Panc1 (cell line): ENCODE results near the gene C8A. TPM values are rescaled to one million over a fixed set of nuclear protein-coding genes. Genes with fewer than 3 reads are reported as not detected.

ENCODE experiments used
- ATAC-seq: fragments of 200-7000 bp; cut with Tn5 transposase; 2 replicates; pipeline ENCODE4 v1.9.1; 2020; ENCODE audit warnings: mild to moderate bottlenecking, moderate library complexity
- BruUV-seq: library from RNA; stranded (reverse); fragments of 400-500 nt; replicated peaks from 2 replicates; lab custom pipeline; 2021; lab: Mats Ljungman, UMichigan
- CTCF ChIA-PET: fragments of 300-600 bp; sonication (Branson Sonifier 250); formaldehyde crosslinking; loops from one replicate; lab custom pipeline; 2022; ENCODE audit warnings: antibody characterized with exemption; lab: Charles Lee
- POLR2A ChIA-PET: fragments of 300-600 bp; sonication (Branson Sonifier 250); formaldehyde crosslinking; loops from one replicate; lab custom pipeline; 2022; ENCODE audit warnings: antibody characterized with exemption; lab: Charles Lee
- DNase-seq: peaks from one replicate; pipeline ENCODE4 v3.0.0-alpha.2; 2010; ENCODE audit warnings: low read depth, low spot score
- H3K27ac ChIP-seq: 2 replicates; pipeline ENCODE4 v1.5.1; 2011; ENCODE audit warnings: mild to moderate bottlenecking, low read length, inconsistent platforms
- H3K27me3 ChIP-seq: fragments of 200-500 bp; sonication (Bioruptor generic); 2 replicates; pipeline ENCODE4 v1.6.0; 2014; ENCODE audit warnings: low read length, inconsistent platforms; ENCODE audit not compliant: control insufficient read depth, insufficient read depth
- H3K36me3 ChIP-seq: fragments of 200-500 bp; sonication (Bioruptor generic); 2 replicates; pipeline ENCODE4 v1.5.1; 2014; ENCODE audit warnings: inconsistent platforms, mild to moderate bottlenecking, low read length, moderate library complexity; ENCODE audit not compliant: control insufficient read depth, insufficient read depth
- H3K4me1 ChIP-seq: 2 replicates; pipeline ENCODE4 v1.5.1; 2011; ENCODE audit warnings: inconsistent platforms, mild to moderate bottlenecking, low read length, moderate library complexity; ENCODE audit not compliant: control insufficient read depth, insufficient read depth
- H3K4me3 ChIP-seq, 2 experiments: 2 replicates each; pipeline ENCODE4 v1.5.1; 2011 to 2012; ENCODE audit warnings: low read depth in 2 of 2, low read length in 2 of 2, mild to moderate bottlenecking in 2 of 2, inconsistent platforms in 1 of 2, moderate library complexity in 1 of 2
- H3K9me3 ChIP-seq: fragments of 200-500 bp; sonication (Bioruptor generic); 2 replicates; pipeline ENCODE4 v1.5.1; 2014; ENCODE audit warnings: low read depth, mild to moderate bottlenecking, inconsistent platforms, low read length, moderate library complexity; ENCODE audit not compliant: control insufficient read depth, insufficient read depth
- CTCF ChIP-seq: fragments of 450-650 bp; IDR thresholded peaks from 2 replicates; pipeline ENCODE4 v1.5.1; 2017; ENCODE audit warnings: mild to moderate bottlenecking
- POLR2AphosphoS5 ChIP-seq: IDR thresholded peaks from 2 replicates; pipeline ENCODE4 v1.6.1; 2012; ENCODE audit warnings: mild to moderate bottlenecking, low read depth, low read length, moderate library complexity
- REST ChIP-seq, 2 experiments: IDR thresholded peaks; 2 replicates each; pipeline ENCODE4 v1.6.1; 2011 to 2012; ENCODE audit warnings: low read depth in 2 of 2, control low read depth in 1 of 2, low read length in 1 of 2, mild to moderate bottlenecking in 1 of 2, moderate library complexity in 1 of 2; ENCODE audit not compliant: insufficient read depth in 1 of 2
- SIN3A ChIP-seq: IDR thresholded peaks from 2 replicates; pipeline ENCODE4 v1.6.1; 2012; ENCODE audit warnings: low read depth, mild to moderate bottlenecking, low read length, moderate library complexity, borderline replicate concordance; ENCODE audit not compliant: insufficient read depth
- TCF7L2 ChIP-seq: IDR thresholded peaks from 2 replicates; pipeline ENCODE4 v1.6.1; 2011; ENCODE audit warnings: mild to moderate bottlenecking, low read depth, low read length, inconsistent platforms
- in situ Hi-C: cut with HindIII; loops from 2 replicates; pipeline ENCODE4 v1.10.0; 2016; ENCODE audit warnings: low sequenced_read_pairs, low pct_unique_long_range_greater_than_20kb
- intact Hi-C: fragments of 100-400 bp; cut with micrococcal nuclease; formaldehyde crosslinking; loops from one replicate; pipeline ENCODE4 v1.10.0; 2022; ENCODE audit not compliant: unreplicated experiment
- total RNA-seq: library from RNA; stranded (reverse); gene quantifications from one replicate; pipeline ENCODE4 v1.2.1, GENCODE V29; 2021; ENCODE audit not compliant: unreplicated experiment

The C8A gene
- total RNA-seq, 1 experiment from 2014 or later: not detected

DNA sequence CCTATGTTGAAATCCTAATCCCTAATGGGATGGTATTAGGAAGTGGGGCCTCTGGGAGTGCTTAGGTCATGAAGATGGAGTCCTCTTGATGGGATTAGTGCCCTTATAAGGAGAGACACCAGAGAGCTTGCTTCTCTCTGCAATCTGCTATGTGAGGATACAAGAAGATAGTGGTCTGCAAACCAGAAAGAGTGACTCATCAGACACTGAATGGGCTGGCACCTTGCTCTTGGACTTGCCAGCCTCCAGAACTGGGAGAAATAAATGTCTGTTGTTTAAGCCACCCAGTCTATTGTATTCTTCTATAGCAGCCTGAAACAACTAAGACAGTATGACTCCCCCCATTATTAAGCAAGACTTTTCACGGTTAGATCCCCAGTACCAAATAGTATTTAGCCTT is 67.9 kb downstream of the C8A start:
- ATAC-seq: no peak
- Histone ChIP-seq H3K9me3 (no peaks in the 10 kb centered on the region), H3K4me3 (no peak overlapping the region), H3K4me1 (no peaks in the 10 kb centered on the region), H3K27ac (no peak overlapping the region), H3K36me3 (no peaks in the 10 kb centered on the region), H3K27me3 (no peaks in the 10 kb centered on the region)
- ChIA-PET POLR2A (no interaction called here), CTCF (no interaction called here)
- in situ Hi-C loops: no loop called here
- no peak for DNase-seq
- TF ChIP-seq POLR2AphosphoS5: no peak
- no peak for TF ChIP-seq SIN3A
- no peak for TF ChIP-seq TCF7L2
- TF ChIP-seq REST (IDR thresholded peaks at IDR 0.05; ENCODE audit: insufficient read depth in 1 of 2, low read depth in 2 of 2, low read length in 1 of 2): no peak
- no peak for TF ChIP-seq CTCF
- intact Hi-C loops: no loop called here
- BruUV-seq: no TSS peak

DNA sequence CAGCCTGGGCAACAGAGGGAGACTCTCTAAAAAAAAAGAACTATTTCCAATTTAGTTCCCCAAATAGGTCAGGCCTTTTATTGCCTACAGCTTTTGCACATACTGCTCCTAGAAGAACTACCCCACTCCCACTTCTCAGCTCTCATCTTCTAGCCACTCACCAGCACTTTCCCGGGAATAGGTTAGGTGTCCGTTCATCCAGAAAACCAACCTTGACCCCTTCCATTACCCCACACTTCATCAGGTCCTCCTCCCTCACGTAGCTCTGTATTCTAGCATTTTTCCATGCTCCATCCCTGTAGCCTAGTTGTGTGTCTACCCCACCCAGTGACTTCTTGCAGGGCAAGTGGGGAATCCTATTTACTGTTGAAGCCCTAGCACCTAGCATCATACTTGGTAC is 68.6 kb downstream of the C8A start:
- CTCF ChIA-PET: no interaction called here
- POLR2A ChIA-PET: no interaction called here

More for the DNA sequence above, 68.6 kb downstream of the C8A start:
- intact Hi-C loops: no loop called here
- Histone ChIP-seq H3K36me3 (no peaks in the 10 kb centered on the region), H3K4me1 (no peaks in the 10 kb centered on the region), H3K27me3 (no peaks in the 10 kb centered on the region), H3K9me3 (no peaks in the 10 kb centered on the region), H3K4me3 (no peak overlapping the region), H3K27ac (no peak overlapping the region)
- ATAC-seq (no peak), DNase-seq (no peak)
- in situ Hi-C loops: no loop called here
- TF ChIP-seq TCF7L2 (no peak), CTCF (no peak), POLR2AphosphoS5 (no peak), SIN3A (no peak), REST (IDR thresholded peaks at IDR 0.05; ENCODE audit: insufficient read depth in 1 of 2, low read depth in 2 of 2, low read length in 1 of 2) (no peak)
- BruUV-seq: no TSS peak
